Measurements from ENCODE around the gene MAIP1.

MAIP1 gene

DNA sequence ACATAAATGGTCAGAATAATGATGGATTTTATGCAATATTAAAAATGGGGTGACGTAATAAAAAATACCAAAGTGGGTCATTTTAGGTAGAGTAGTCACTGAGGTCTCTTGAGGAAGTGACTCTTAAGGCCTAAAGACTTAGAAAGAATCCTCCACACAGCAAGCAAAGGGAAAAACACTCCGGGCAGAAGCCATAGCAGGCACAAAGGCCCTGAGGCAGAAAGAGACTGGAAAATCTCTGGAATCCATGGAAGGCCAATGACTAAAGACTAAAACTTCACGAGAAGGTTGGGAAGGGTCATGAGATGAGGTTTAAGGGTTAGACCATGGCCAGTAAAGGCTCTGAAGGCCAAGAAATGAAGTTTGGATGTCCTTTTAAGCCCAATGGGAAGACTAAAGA lies 36.9 kb downstream of the MAIP1 start:
- no peak for DNase-seq

- no peak for DNase-seq
Measured at GRCh38 chr2:199994371-199994770, 39.0 kb downstream of the MAIP1 start.

- DNase-seq = no peak
Measured at GRCh38 chr2:199994896-199995295, 39.5 kb downstream of the MAIP1 start.

- DNase-seq = no peak
Measured at GRCh38 chr2:199997296-199997695, 41.9 kb downstream of the MAIP1 start.

GRCh38 chr2:199999166-199999565 lies 43.8 kb downstream of the MAIP1 start:
- no peak for DNase-seq

- no peak for DNase-seq
Measured at GRCh38 chr2:200000444-200001163, 45.2 kb downstream of the MAIP1 start.

DNA sequence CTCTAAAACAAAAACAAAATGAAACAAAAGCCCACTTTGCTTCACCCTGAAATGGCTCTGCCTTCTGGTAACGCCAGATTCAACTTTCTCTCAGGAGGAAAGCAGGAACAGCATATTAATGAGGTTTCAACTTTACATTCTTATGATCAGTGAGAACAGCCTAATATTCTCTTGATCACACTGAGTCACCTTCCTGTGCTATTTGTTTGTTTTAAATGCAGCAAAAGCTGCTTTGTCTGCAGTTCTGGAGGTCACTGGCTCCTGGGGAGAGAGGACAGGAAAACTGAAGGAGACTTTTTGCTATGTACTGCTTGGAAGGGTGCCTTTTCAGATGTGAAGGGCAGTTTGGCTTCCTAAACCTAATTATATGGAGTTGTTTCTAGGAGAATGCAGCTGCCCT lies 48.1 kb downstream of the MAIP1 start:
- DNase-seq = no peak

GRCh38 chr2:200005675-200006074 lies 50.3 kb downstream of the MAIP1 start:
- no peak for DNase-seq

GRCh38 chr2:200007306-200007705 lies 51.9 kb downstream of the MAIP1 start:
- DNase-seq = no peak

DNA sequence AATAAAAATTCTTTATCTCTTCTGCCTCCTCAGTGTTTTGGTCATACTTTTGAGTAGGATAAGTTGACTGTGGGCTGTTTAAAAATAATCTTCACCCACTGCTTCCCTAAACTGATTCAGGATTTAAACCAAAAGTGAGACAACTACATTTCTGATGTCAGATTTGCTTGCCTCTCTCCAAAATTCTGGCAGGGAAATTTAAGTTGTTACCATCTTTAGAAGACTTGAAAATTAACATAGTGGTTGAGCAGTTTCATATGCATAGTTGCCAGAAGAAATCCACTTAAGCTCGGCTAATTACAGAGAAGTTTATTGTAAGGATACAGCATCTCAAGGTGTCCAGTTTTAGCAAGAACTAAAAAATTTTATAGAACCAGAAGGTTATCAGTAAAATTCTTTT lies 57.0 kb downstream of the MAIP1 start:
- no peak for DNase-seq

All from NCI-H2227 treated with DMSO at 0.1 percent for 48 hours (cell line).